ENCODE measurements around the gene SEMA5B. TPM values are rescaled to one million over a fixed set of nuclear protein-coding genes. Genes with fewer than 3 reads are reported as not detected.

The SEMA5B gene
- total RNA-seq, 1 experiment from 2014 or later, result 9.4 TPM

- no peak overlapping the region for H4K91ac ChIP-seq (ENCODE audit: insufficient read length, low read depth, low read length)
- H3K18ac ChIP-seq (ENCODE audit: insufficient read length, low read depth, low read length), result no peak overlapping the region
- H3K9ac ChIP-seq (ENCODE audit: extremely low read depth, insufficient read length, low read length), result no peak overlapping the region
- H3T11ph ChIP-seq (ENCODE audit: low read length), result no peak overlapping the region
- Mint-ChIP-seq H3K4me3 (no peak overlapping the region), H3K27me3 (ENCODE audit: low read depth) (peaks cover 4% of the 10 kb centered on the region; the same call in 1 of the 2 replicates), H3K27ac (no peak overlapping the region), H3K9me3 (no peaks in the 10 kb centered on the region), H3K36me3 (ENCODE audit: insufficient read depth in 1 of 3, low read depth in 3 of 3) (peaks cover 0 to 16% (median 0%) of the 10 kb centered on the region in 3 experiments; a peak in 3 of 7 replicates), H3K4me1 (peaks cover 8 to 35% of the 10 kb centered on the region in 2 experiments; a peak in 3 of 4 replicates)
- WGBS (ENCODE audit: extremely low coverage, insufficient read length, low lambda C conversion rate), result no CpG with 5 or more reads among the region's 1 CpG
- no peak overlapping the region for H3K4me2 ChIP-seq (ENCODE audit: insufficient read depth, insufficient read length, low read length)
- no peak overlapping the region for H3K23ac ChIP-seq (ENCODE audit: insufficient read length, low read depth, low read length)
- no peaks in the 10 kb centered on the region for H3K79me2 ChIP-seq (ENCODE audit: insufficient read depth, low read length)
- H4K20me1 ChIP-seq (ENCODE audit: control insufficient read depth, insufficient read depth, insufficient read length), result no peaks in the 10 kb centered on the region
- no peaks in the 10 kb centered on the region for H3K9me3 ChIP-seq (ENCODE audit: control insufficient read depth, low read depth, low read length)
- no peak overlapping the region for H3K4ac ChIP-seq (ENCODE audit: low read depth, low read length)
- no peak overlapping the region for H3K27ac ChIP-seq (ENCODE audit: insufficient read length, low read depth, low read length)
- H2BK5ac ChIP-seq (ENCODE audit: insufficient read length, low read length), result no peak overlapping the region
- no peak for DNase-seq
- H3K23me2 ChIP-seq (ENCODE audit: insufficient read length, low read depth, low read length, poor library complexity, severe bottlenecking), result no peaks in the 10 kb centered on the region
- no peak overlapping the region for H2BK20ac ChIP-seq (ENCODE audit: low read depth, low read length, poor library complexity, severe bottlenecking)
- H3K4me1 ChIP-seq (ENCODE audit: insufficient read depth, low read length), result no peaks in the 10 kb centered on the region
- TF ChIP-seq, protein P1, sequence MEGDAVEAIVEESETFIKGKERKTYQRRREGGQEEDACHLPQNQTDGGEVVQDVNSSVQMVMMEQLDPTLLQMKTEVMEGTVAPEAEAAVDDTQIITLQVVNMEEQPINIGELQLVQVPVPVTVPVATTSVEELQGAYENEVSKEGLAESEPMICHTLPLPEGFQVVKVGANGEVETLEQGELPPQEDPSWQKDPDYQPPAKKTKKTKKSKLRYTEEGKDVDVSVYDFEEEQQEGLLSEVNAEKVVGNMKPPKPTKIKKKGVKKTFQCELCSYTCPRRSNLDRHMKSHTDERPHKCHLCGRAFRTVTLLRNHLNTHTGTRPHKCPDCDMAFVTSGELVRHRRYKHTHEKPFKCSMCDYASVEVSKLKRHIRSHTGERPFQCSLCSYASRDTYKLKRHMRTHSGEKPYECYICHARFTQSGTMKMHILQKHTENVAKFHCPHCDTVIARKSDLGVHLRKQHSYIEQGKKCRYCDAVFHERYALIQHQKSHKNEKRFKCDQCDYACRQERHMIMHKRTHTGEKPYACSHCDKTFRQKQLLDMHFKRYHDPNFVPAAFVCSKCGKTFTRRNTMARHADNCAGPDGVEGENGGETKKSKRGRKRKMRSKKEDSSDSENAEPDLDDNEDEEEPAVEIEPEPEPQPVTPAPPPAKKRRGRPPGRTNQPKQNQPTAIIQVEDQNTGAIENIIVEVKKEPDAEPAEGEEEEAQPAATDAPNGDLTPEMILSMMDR (conservative IDR thresholded peaks at IDR 0.05), result no peak
- H2BK15ac ChIP-seq (ENCODE audit: low read depth, low read length), result no peak overlapping the region
- H3K27me3 ChIP-seq (ENCODE audit: insufficient read depth, low read length), result no peaks in the 10 kb centered on the region
- no peak overlapping the region for H2BK120ac ChIP-seq (ENCODE audit: low read depth, low read length, poor library complexity, severe bottlenecking)
- no peak overlapping the region for H2BK12ac ChIP-seq (ENCODE audit: insufficient read length, low read depth, low read length)
- no peak overlapping the region for H2AK5ac ChIP-seq (ENCODE audit: insufficient read length, low read length)
- H3K79me1 ChIP-seq (ENCODE audit: insufficient read depth, low read depth, low read length, poor library complexity, severe bottlenecking), result no peaks in the 10 kb centered on the region
- no peak overlapping the region for H4K8ac ChIP-seq (replicated peaks; ENCODE audit: insufficient read length, low read depth, low read length)
- H2AFZ ChIP-seq (ENCODE audit: low read length), result no peak overlapping the region
- no peak overlapping the region for H4K5ac ChIP-seq (ENCODE audit: insufficient read length, low read depth, low read length)
- H3K56ac ChIP-seq (ENCODE audit: insufficient read length, low read depth, low read length), result no peak overlapping the region
- H3K14ac ChIP-seq (ENCODE audit: insufficient read depth, low read length), result no peak overlapping the region
Observed at GRCh38 chr3:123012652-123013051, 14.9 kb downstream of the SEMA5B start.

Measured in H9 (cell line).